Neural cell (in vitro differentiated cells): ENCODE data around the gene CFAP92.

ENCODE experiments used
- CTCF ChIP-seq: fragments of 450-650 bp; IDR thresholded peaks from 2 replicates; pipeline ENCODE4 v1.5.1; 2014; ENCODE audit warnings: antibody characterized with exemption, mild to moderate bottlenecking, moderate library complexity; ENCODE audit not compliant: poor library complexity, severe bottlenecking
- REST ChIP-seq: IDR thresholded peaks from 2 replicates; pipeline ENCODE4 v1.6.1; 2012; ENCODE audit warnings: borderline replicate concordance

DNA sequence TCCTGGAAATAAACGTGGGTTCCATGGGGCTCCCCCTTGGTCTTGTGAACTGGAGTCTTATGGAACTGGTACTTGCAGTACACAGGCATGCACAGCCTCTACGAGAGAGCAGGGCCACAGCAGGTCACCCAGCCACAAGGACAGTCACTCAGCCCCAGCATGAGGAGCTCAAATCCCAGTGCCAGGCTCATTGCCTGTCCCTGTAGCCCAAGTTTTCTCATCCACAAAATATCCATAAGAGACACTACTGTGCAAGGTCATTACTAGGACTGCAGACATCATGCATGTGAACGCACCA lies 48.0 kb downstream of the CFAP92 start:
- no peak for TF ChIP-seq CTCF
- no peak for TF ChIP-seq REST
